Forelimb muscle (tissue), 1 donor: Measurements from ENCODE around the gene PAX4. TPM values are rescaled to one million over a fixed set of nuclear protein-coding genes. Genes with fewer than 3 reads are reported as not detected.
"Not testable (repeated sequence)": the region's sequence is repeated elsewhere in the genome, so short reads cannot be mapped to it uniquely, and the experiment has no call there.

Source experiments
- DNase-seq: peaks from one replicate; pipeline ENCODE4 v3.0.0-alpha.2; 2013; ENCODE audit warnings: low read depth
- polyA plus RNA-seq: library from polyadenylated mRNA; unstranded; fragments of 120-200 nt; gene quantifications from one replicate; pipeline ENCODE4 v1.2.1, GENCODE V29; 2013; ENCODE audit not compliant: insufficient read length

PAX4 gene
- polyA plus RNA-seq, 1 donor: not detected

DNA sequence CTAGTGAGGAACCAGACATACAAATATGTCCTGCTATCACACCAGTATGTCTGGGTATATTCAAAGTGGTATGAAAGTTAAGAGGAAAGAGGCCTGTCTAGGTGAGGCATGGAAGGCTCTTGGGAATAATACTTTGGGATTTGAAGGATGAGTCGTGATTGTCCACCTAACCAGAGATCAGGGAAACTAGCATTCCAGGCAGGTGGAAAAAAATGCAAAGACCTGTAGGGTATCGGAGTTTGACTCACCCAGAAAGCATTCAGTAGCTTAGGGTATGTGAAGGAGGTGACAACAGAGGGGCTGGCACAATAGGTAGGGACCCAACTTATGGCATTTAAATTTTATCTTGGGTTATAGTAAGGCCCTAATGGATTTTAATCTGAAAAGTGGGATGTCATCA, 31.6 kb downstream of the PAX4 start:
- DNase-seq: no peak

DNA sequence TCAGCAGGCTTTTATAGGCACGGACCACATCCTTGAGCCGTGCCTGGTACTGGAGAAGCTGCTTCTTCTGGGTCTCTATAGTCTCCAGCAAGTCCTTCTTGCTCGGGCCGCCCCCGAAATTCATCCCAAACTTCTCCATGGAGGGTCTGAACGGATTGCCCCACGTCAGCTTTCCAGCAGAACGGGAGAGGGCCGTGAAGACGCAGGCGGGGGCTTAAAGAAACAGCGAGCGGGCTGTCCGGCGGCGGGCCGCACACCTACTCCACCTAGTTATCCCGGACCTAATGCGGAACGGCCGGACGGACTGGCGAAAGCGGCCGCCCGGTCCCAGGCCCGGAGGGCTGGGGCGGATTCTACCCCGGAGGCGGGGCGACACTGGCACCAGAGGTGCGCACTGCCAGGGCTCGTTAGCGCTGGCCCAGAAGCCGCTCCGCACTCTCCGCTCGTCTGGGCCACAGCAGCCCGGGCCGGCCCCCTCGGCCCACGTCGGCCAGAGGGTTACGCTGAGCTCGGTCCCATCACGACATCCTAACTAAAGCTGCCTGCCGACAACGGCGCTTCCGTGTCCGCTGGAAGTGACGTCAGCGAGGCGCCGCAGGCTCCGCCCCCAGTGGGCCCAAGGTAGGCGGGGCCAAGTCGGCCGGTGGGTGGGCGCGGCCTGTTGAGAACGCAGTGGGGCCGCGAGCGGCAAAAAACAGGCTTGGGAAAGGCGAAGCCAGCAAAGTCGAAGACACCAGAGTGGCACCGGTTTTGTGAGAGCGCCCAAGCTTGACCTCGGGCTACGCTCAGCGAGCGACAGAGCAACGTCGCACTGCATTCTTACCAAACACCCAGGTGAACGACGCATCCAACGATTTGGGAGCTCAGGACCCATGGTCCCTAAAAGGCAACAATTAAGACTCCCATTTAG, 32.6 kb downstream of the PAX4 start, which contains the start of gene GCC1:
Gene GCC1, minus strand, starts transcription at position 553 of the 910 bp plus-strand sequence. Its CDS starts 414 bp downstream, at position 139.
- peak; percentile 65 for DNase-seq

DNA sequence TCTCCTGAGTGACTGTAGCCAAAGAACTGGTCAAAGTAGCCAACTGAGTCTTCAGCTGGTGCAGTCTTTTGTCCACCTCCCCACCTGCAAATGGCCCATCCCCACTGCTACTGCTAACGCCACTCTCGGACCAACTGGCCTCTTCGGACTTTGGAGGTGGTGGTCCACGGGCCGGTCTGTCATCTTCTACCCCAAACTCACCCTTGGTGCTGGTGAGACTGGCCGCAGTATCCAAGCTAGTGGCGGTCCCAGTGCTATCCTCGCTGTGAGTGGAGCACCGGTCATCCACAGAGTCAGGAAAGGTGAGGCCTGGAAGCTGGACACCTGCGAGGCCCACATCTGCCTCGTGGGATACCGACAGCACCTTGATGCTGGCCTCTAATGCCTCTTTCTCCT, 33.3 kb downstream of the PAX4 start:
- DNase-seq: no peak

DNA sequence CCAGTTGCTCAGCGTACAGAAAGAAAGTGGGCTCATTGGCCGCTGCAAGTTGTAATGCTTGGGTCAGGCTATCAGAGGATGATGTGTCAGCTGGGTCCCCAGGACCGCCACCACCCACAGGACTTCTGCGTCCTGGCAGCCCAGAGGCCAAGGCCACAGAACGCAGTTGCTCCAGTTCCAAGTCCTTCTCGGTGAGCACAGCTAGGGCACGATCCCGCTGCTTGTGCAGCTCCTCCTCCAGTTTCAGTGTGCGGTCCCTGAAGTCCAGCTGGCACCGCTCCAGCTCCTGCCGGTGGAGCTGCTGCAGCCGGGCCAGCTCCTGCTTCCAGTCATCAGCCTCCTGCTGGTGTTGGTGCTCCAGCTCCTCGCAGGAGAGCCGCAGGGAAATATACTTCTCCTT, 35.6 kb downstream of the PAX4 start:
- DNase-seq: no peak

DNA sequence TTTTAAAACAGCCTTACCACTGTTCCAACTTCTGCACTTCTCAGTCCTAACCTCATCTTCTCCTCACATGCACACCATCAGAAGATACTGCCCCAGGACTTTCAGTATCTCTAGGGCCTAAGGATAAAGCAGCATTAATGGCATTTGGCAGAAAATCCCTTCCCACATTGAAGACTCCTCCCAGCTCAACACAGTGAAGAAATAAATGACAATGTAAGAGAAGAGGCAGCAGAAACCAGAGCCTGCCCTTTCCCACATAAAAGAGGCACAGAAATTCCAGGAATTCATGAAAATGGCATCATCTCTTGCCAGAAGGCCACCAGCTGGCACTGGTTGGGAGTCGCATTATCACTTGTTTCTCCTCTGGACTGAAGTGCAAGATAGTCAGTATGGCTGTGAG, 36.2 kb downstream of the PAX4 start:
- DNase-seq: no peak

DNA sequence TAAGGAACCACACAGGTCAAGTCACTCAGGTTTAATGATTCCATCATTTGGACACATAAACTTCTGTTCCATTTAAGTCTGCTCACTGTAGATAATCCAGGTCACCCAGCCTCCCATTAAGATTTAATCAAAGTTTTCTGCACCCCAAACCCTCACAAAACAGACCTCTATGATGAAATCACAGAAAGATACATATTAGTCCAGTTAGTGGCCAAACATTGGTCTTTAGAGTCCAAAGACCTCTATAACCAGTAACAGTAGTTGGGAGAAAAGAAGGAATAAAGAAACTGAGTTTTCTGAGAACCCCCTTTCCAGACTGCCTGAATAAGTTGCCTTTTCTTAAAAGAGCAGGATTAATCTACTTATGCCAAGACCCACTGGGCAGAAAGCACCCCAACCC, 37.3 kb downstream of the PAX4 start:
- DNase-seq: no peak

DNA sequence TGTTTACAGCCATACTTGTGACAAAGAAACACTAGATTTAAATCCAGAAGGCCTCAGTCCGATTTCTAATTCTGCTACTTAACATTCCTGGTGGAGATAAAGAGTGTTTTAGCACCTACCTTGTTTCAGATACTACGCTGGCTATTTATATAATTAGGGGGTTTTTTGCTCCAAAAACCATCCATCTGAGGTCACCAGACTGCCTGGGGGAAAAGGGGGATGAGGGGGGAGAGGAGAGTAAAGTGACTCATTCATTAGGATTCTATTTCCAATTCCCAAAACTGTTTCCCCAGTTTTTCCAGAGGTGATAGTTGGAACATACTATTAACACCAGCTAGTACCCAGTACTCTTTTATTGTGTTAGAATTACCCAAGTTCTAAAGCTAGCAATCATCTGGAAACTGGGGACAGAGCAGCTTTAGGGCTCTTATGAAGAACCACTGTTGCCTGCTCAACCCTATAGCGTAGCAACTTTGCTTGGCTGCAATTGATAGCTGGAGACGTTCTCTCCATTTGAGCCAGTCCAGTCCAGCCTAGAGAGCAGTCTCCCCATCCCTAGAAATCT, 39.1 kb downstream of the PAX4 start:
- DNase-seq: no peak

DNA sequence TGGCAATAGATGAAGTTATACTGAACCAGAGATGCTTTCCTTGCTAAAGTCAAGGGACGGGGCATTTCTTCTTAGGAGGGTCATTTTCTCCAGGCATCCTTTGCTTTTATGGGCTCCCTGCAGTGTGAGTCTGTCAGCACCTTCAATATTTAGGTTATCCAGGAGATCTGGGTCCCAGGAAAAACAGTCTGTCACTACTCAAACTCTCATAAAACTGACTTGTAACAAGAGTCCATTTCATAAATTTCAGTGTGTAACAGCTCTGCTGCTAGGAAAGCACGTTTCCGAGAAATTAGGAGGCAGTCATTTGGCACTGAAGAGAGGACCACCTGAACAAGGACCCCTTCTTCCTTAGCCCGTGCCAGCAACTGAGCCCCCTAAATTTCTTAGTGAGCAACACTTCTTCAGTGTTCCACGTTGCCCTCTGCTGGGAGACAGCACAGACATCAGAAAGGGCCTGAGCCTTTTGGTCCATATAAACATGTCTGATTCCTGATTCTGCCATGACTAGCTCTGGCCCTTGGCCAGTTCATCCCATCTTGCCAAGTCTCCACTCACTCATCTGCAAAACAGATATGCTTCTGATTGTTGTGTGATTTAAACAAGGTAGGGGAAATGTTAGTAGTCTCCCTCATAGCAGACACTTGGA, 39.8 kb downstream of the PAX4 start:
- no peak for DNase-seq

DNA sequence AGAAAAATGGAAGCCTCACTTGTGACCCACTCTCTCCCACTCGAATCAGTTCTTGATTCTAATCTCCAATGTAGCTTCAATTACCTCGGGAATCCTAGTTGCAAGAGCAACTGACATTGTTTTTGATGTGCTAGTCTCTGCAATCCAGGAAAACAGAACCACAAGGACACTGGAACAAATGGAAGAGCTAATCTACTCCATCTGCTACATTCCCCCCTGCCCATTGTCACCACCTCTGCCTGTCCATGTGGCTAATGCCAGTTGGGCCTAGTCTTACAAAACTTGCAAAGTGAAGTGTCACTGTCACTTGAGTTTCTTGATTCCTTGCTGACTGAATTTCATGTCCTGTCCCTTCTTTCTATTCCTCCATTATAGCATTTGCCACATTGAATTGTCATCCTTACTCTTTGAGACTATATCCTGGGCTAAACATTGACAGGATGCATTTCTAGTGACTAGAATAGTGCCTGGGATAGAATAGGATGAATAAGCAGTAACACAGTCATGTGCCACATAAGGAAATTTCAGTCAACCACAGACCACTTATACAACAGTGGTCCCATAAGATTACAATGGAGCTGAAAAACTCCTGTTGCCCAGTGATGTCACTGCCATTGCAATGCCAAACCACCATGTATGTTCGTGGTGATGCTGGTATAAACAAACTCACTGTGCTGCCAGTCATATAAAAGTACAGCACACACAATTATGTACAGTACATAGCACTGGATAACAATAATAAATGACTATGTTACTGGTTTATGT, 46.0 kb downstream of the PAX4 start:
- DNase-seq: no peak

DNA sequence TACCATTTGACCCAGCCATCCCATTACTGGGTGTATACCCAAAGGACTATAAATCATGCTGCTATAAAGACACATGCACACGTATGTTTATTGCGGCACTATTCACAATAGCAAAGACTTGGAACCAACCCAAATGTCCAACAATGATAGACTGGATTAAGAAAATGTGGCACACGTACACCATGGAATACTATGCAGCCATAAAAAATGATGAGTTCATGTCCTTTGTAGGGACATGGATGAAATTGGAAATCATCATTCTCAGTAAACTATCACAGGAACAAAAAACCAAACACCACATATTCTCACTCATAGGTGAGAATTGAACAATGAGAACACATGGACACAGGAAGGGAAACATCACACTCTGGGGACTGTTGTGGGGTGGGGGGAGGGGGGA, 49.9 kb downstream of the PAX4 start:
- not testable (repeated sequence) for DNase-seq

DNA sequence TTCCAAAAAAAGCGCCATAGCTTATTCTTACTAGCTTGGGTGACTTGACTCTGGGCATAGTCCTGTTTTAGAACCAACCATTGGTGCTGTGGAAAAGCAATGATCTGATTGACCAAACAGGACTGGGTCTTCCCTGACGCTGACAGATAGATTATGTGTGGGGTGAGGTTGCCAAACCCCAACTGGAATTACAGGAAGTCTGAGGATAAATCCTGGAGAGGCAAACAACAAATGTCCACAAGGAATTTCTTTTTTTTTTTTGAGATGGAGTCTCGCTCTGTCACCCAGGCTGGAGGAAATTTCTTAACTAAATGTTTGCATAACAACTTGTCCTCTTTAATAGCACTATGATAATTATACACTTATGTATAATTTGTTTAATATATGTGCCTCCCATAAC, 51.7 kb downstream of the PAX4 start:
- no peak for DNase-seq

Other genes with a start within 250 kb of the PAX4 start
- gene ZNF800, start 225.4 kb downstream of the PAX4 start, polyA plus RNA-seq: 16.5 TPM
- gene GCC1, start 32.5 kb downstream of the PAX4 start, polyA plus RNA-seq: 7.8 TPM
- gene ARF5, start 29.7 kb downstream of the PAX4 start, polyA plus RNA-seq: 122 TPM
- 0.10 TPM for gene FSCN3, start 24.4 kb downstream of the PAX4 start, polyA plus RNA-seq
- gene SND1, start 34.1 kb upstream of the PAX4 start, polyA plus RNA-seq: 95.0 TPM